HL-60 (cell line): ENCODE data around the gene MED31.

Source experiments
- DNase-seq, 2 experiments: peaks; one replicate each; pipeline ENCODE4 v3.0.0-alpha.2; 2010 to 2020; ENCODE audit warnings: low read depth in 1 of 2, low spot score in 1 of 2
- H3K27ac ChIP-seq: fragments of 250-450 bp; sonication (Bioruptor Pico); replicated peaks from 2 replicates; pipeline ENCODE4 v1.5.1; 2020; ENCODE audit warnings: mild to moderate bottlenecking, moderate library complexity
- H3K27me3 ChIP-seq: fragments of 250-450 bp; sonication (Bioruptor Pico); 2 replicates; pipeline ENCODE4 v1.5.1; 2021; ENCODE audit warnings: mild to moderate bottlenecking, moderate library complexity; ENCODE audit not compliant: insufficient read depth, poor library complexity, severe bottlenecking
- H3K4me3 ChIP-seq: replicated peaks from 2 replicates; pipeline ENCODE4 v1.5.1; 2011; ENCODE audit warnings: mild to moderate bottlenecking, control low read depth, low read length; ENCODE audit not compliant: insufficient read depth
- GABPA ChIP-seq: IDR thresholded peaks from 2 replicates; pipeline ENCODE4 v1.6.1; 2012; ENCODE audit warnings: low read depth
- POLR2AphosphoS5 ChIP-seq: IDR thresholded peaks from 2 replicates; pipeline ENCODE4 v1.6.1; 2012; ENCODE audit warnings: low read depth
- SPI1 ChIP-seq: IDR thresholded peaks from 2 replicates; pipeline ENCODE4 v1.6.1; 2012; ENCODE audit warnings: low read depth, mild to moderate bottlenecking, borderline replicate concordance
- TF ChIP-seq, protein P1 (sequence below): IDR thresholded peaks from one replicate; pipeline ENCODE4 v1.5.1; 2011; ENCODE audit warnings: low read length, control low read depth, inconsistent platforms; ENCODE audit not compliant: insufficient read depth
- TF ChIP-seq, protein P2 (sequence below): IDR thresholded peaks from 2 replicates; pipeline ENCODE4 v1.6.1; 2012; ENCODE audit warnings: low read depth; ENCODE audit not compliant: insufficient replicate concordance

MED31 gene

DNA sequence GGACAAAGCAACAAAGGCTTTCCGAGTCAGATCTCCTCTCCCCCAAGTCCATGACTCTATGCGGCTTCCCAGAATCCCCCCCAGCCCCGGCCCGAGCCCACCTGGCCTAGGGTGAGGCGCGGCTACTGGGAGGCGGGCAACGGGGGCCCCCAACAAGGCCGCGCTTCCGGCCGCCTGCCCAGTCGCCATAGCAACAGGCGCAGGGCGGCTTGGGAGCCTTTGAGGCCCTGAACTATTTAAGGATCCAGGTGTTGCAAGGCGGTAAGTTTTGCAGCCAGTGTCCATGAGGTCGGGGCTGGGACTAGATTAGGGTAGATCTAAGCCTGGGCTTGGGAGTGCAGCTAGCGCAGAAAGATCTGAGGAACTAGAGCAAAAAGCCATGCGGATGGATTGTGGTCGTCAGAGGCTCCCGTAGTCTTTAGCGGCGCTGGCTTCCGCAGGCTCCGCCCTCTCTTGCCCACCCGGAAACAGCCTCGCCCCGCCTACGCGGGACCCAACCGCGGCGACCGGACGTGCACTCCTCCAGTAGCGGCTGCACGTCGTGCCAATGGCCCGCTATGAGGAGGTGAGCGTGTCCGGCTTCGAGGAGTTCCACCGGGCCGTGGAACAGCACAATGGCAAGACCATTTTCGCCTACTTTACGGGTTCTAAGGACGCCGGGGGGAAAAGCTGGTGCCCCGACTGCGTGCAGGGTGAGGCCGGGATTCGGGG is 10.7 kb downstream of the MED31 start, which contains the start of the genes KIAA0753 and TXNDC17:
Gene KIAA0753 (minus strand): TSS at position 176 of the 711 bp plus-strand sequence. CDS start 5,608 bp downstream, outside the sequence.
Gene TXNDC17 (plus strand): TSS at position 525 of the 711 bp plus-strand sequence. CDS start 23 bp downstream, at position 548.
- H3K27ac ChIP-seq = peak within 1 kb of the TSS; percentile 89
- peak; percentile 71 for TF ChIP-seq POLR2AphosphoS5
- TF ChIP-seq, protein P1, sequence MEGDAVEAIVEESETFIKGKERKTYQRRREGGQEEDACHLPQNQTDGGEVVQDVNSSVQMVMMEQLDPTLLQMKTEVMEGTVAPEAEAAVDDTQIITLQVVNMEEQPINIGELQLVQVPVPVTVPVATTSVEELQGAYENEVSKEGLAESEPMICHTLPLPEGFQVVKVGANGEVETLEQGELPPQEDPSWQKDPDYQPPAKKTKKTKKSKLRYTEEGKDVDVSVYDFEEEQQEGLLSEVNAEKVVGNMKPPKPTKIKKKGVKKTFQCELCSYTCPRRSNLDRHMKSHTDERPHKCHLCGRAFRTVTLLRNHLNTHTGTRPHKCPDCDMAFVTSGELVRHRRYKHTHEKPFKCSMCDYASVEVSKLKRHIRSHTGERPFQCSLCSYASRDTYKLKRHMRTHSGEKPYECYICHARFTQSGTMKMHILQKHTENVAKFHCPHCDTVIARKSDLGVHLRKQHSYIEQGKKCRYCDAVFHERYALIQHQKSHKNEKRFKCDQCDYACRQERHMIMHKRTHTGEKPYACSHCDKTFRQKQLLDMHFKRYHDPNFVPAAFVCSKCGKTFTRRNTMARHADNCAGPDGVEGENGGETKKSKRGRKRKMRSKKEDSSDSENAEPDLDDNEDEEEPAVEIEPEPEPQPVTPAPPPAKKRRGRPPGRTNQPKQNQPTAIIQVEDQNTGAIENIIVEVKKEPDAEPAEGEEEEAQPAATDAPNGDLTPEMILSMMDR = no peak
- TF ChIP-seq SPI1 = no peak
- no peaks in the 10 kb centered on the region for H3K27me3 ChIP-seq
- peak within 1 kb of the TSS; percentile 76 for H3K4me3 ChIP-seq
- peak in 1 of 2 experiments; percentile 84 for DNase-seq

DNA sequence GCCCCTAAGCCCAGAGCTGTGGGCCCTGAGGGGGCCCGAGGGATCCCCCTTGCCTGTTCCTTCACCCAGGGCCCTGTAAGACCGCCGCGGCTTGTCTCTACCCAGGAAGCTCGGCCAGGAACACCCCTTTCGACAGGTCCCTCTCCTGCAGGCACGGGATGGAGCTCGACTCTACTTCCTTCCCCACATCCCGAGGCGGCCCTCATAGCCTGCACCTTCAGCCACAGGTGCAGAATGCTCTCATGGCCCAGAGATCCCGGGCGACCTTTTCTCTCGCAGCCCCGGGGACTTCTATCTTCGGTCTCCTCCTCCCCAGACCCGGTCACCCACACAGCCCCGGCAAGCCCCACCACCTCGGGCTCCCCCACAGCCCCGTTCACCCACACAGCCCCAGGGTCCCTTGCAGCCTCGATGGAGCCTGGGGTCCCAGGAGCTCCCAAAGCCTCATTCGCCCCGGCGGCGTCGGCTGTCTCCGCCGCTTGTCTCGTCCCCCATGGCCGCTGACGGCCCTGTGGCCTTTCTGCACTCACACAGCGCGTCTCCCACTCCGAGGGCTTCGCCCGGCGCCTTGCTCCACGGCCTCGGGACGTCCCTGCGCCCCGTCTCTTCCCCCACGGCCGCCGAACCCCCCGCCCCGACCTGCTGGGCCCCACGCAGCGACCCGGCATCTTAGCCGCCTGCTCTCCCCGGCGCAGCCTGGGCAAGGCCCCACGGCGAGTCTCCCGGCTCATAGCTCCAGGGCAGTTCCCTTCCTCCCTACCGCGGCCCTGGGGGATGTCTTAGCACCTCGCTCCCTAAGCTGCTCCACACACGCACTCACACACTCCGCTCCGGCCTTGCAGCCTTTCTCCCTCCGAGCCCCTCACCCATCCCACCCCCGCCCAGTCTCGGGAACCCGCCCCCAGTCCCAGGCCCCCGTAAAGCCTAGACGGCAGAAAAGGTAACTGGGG is 11.5 kb downstream of the MED31 start:
- H3K4me3 ChIP-seq = peak overlapping the region; percentile 76
- peak overlapping the region; percentile 89 for H3K27ac ChIP-seq
- TF ChIP-seq, protein P1 = no peak
- TF ChIP-seq, protein P2, sequence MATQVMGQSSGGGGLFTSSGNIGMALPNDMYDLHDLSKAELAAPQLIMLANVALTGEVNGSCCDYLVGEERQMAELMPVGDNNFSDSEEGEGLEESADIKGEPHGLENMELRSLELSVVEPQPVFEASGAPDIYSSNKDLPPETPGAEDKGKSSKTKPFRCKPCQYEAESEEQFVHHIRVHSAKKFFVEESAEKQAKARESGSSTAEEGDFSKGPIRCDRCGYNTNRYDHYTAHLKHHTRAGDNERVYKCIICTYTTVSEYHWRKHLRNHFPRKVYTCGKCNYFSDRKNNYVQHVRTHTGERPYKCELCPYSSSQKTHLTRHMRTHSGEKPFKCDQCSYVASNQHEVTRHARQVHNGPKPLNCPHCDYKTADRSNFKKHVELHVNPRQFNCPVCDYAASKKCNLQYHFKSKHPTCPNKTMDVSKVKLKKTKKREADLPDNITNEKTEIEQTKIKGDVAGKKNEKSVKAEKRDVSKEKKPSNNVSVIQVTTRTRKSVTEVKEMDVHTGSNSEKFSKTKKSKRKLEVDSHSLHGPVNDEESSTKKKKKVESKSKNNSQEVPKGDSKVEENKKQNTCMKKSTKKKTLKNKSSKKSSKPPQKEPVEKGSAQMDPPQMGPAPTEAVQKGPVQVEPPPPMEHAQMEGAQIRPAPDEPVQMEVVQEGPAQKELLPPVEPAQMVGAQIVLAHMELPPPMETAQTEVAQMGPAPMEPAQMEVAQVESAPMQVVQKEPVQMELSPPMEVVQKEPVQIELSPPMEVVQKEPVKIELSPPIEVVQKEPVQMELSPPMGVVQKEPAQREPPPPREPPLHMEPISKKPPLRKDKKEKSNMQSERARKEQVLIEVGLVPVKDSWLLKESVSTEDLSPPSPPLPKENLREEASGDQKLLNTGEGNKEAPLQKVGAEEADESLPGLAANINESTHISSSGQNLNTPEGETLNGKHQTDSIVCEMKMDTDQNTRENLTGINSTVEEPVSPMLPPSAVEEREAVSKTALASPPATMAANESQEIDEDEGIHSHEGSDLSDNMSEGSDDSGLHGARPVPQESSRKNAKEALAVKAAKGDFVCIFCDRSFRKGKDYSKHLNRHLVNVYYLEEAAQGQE = no peak
- no peak for TF ChIP-seq POLR2AphosphoS5
- TF ChIP-seq GABPA = no peak
- no peak for TF ChIP-seq SPI1
- no peaks in the 10 kb centered on the region for H3K27me3 ChIP-seq
- peak in 1 of 2 experiments; percentile 18 for DNase-seq

DNA sequence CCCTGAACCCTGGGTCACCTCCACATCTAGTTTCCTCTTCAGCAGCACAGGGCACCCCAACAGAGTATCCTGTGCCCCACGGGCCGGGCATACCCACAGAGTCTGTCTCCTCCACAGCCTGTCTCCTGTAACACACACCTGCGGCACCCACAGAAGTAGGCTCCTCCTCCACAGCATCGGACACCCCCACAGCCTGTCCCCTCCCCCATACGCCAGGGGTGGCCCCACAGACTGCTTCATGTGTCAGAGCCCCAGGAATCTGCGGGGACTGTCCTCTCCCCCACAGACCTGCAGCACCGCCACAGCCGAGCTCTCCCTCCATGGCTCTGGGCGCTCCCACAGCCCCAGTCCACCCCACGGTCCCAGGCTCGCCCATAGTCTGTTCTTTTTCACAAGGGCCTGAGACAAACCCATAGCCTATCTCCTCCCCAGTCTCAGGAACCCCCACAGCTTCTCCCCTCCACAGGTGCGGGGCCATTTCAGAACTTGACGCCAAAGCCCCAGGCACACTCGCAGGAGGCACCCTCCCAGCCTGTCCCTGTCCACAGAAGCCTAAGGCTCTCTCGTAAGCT is 12.3 kb downstream of the MED31 start:
- H3K4me3 ChIP-seq = peak overlapping the region; percentile 76
- H3K27me3 ChIP-seq = no peaks in the 10 kb centered on the region
- TF ChIP-seq GABPA (no peak), POLR2AphosphoS5 (no peak), SPI1 (no peak)
- TF ChIP-seq, protein P1 = no peak
- TF ChIP-seq, protein P2 = no peak
- H3K27ac ChIP-seq = no peak overlapping the region
- no peak for DNase-seq
